Memory B cell (primary cell): Measurements from ENCODE around the gene N4BP2L2.

Experiments
- ATAC-seq: fragments of 150-1000 bp; cut with Tn5 transposase; 2 replicates; pipeline ENCODE4 v1.10.0; 2021; ENCODE audit warnings: low read depth, mild to moderate bottlenecking, moderate library complexity
- DNase-seq, 2 donors: peaks; one replicate each; pipeline ENCODE4 v3.0.0; 2022; ENCODE audit warnings: low spot score in 2 of 2
- H3K27ac Mint-ChIP-seq: one replicate; pipeline ENCODE4 v1.8.0; 2022; ENCODE audit warnings: mild to moderate bottlenecking, moderate library complexity, mixed read lengths
- H3K27me3 Mint-ChIP-seq: one replicate; pipeline ENCODE4 v1.8.0; 2022; ENCODE audit warnings: mixed read lengths
- H3K36me3 Mint-ChIP-seq: one replicate; pipeline ENCODE4 v1.8.0; 2022; ENCODE audit warnings: mild to moderate bottlenecking, mixed read lengths
- H3K4me1 Mint-ChIP-seq: one replicate; pipeline ENCODE4 v1.8.0; 2022; ENCODE audit warnings: mixed read lengths
- H3K4me3 Mint-ChIP-seq: one replicate; pipeline ENCODE4 v1.8.0; 2022; ENCODE audit warnings: mild to moderate bottlenecking, moderate library complexity, mixed read lengths
- H3K9me3 Mint-ChIP-seq: one replicate; pipeline ENCODE4 v1.8.0; 2022; ENCODE audit warnings: mixed read lengths

The N4BP2L2 gene

GRCh38 chr13:32432856-32433255, 105.7 kb downstream of the N4BP2L2 start:
- peaks cover 4% of the 10 kb centered on the region for H3K4me1 Mint-ChIP-seq
- no peaks in the 10 kb centered on the region for H3K27me3 Mint-ChIP-seq
- no peak overlapping the region for H3K27ac Mint-ChIP-seq
- H3K4me3 Mint-ChIP-seq = no peak overlapping the region
- ATAC-seq (no peak), DNase-seq (no peak)
- H3K36me3 Mint-ChIP-seq = no peaks in the 10 kb centered on the region
- no peaks in the 10 kb centered on the region for H3K9me3 Mint-ChIP-seq

DNA sequence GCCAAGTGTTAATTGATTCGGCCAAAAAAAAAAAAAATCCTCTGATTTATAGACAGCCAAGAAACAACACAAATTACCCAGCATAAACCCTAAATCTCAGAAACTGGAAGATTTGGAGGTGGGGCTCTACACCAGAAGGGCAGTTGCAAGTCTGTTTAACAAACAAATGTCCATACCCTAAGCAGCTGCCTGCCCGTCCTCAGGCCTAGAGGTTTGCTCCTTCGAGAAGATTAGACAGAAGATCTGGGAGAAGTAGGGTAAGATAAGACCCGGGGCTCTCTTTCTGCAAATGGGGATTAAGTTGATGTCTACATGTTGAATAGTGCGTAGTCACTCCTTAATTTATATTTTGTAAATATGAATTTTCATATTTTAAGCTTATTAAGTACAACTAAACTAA, 107.2 kb downstream of the N4BP2L2 start:
- no peak overlapping the region for H3K4me3 Mint-ChIP-seq
- no peaks in the 10 kb centered on the region for H3K27me3 Mint-ChIP-seq
- ATAC-seq = no peak
- no peak for DNase-seq
- H3K9me3 Mint-ChIP-seq = no peaks in the 10 kb centered on the region
- H3K27ac Mint-ChIP-seq = no peak overlapping the region
- H3K36me3 Mint-ChIP-seq = no peaks in the 10 kb centered on the region
- H3K4me1 Mint-ChIP-seq = peaks cover 10% of the 10 kb centered on the region

DNA sequence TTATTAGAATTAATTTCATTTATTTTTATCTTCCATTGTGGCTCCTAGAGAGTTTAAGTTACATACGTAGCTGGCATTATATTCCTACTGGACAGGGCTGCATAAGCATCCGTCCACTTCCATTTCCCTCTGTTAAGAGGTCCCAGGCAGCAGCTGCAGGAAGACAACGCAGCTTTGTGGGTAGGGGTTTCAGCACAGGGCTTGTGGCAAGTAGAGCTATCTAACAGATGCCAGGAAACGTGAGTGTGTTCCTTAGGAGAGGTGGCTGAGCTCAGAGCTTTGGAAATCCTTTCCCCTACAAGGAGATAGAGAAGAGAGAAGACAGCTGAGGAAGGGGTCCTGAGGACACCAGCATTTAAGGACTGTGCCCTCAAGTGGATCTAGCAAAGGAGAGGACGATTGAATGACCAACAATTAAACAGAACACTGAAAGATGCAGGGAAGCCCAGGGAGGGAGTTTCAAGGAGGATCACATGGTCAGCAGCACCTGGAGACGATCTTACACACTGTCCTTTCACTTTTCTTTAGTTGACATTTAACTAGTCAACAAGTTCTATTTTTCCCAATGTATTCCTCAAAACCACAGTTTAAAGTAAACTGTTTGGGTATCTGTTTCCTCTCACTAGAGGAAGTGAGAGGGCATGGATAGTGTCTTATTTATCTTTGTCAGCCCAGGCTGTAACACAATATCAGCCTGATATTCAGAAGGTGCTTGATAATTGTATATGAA, 108.4 kb downstream of the N4BP2L2 start:
- DNase-seq (no peak), ATAC-seq (no peak)
- H3K27me3 Mint-ChIP-seq = no peaks in the 10 kb centered on the region
- H3K9me3 Mint-ChIP-seq = no peaks in the 10 kb centered on the region
- peak overlapping the region; percentile 18 for H3K27ac Mint-ChIP-seq
- peaks cover 18% of the 10 kb centered on the region for H3K4me1 Mint-ChIP-seq
- no peak overlapping the region for H3K4me3 Mint-ChIP-seq
- peaks cover 1% of the 10 kb centered on the region for H3K36me3 Mint-ChIP-seq

- H3K4me3 Mint-ChIP-seq = no peak overlapping the region
- ATAC-seq (no peak), DNase-seq (no peak)
- H3K27me3 Mint-ChIP-seq = no peaks in the 10 kb centered on the region
- no peak overlapping the region for H3K27ac Mint-ChIP-seq
- H3K9me3 Mint-ChIP-seq = no peaks in the 10 kb centered on the region
- H3K4me1 Mint-ChIP-seq = peaks cover 20% of the 10 kb centered on the region
- peaks cover 2% of the 10 kb centered on the region for H3K36me3 Mint-ChIP-seq
These were observed 109.1 kb downstream of the N4BP2L2 start for GRCh38 chr13:32429433-32429909.

DNA sequence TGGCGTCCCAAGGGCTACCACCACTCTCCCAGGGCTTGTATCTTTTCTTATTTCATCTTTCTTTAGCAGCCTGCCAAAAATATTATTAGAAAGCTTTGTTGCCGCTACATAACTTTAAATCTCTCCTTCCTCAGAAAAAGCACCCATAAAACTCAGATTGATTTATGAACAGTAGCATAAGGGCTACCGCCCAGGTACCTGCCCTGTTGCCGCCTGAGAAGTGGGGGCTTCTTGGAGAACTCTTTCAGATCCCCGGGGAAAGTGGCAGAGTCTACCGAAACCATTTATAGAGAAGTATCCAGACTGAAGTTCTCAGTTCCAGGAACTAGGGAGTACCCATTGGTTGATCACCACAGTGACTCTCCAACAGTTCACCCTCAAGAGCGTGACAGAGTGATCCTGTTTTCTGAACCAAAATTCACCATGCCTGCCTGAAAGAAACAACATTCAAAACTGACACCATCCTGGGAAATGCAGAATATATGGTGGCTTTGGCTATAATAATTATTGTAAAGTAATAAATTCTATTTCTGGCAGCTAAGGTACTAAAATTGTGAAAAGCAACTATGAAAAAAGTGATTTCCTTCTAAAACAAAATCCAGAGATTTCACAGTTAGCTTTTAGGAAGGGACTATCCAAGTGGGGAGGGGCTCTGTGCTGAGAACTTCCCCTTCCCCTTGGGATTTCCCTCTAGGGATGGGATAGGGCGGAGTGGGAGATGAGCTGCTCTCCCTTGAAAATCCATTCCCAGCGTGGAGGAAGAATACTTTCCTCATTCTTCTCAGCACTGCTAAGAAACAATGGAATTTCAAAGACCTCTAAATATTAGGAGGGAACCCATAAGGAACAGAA, 109.8 kb downstream of the N4BP2L2 start:
- peak; percentile 19 to 27 for DNase-seq
- peak; percentile 17 for ATAC-seq
- Mint-ChIP-seq H3K9me3 (no peaks in the 10 kb centered on the region), H3K27ac (peak overlapping the region; percentile 100), H3K36me3 (peaks cover 3% of the 10 kb centered on the region), H3K27me3 (no peaks in the 10 kb centered on the region), H3K4me3 (peak overlapping the region; percentile 80), H3K4me1 (peaks cover 24% of the 10 kb centered on the region)

GRCh38 chr13:32427852-32428580, 110.6 kb downstream of the N4BP2L2 start, which contains the start of gene N4BP2L1:
Gene N4BP2L1, minus strand, starts transcription at chr13:32428130. Its CDS starts 48 bp downstream, at chr13:32428082.
- peak within 1 kb of the TSS; percentile 100 for H3K27ac Mint-ChIP-seq
- DNase-seq (peak; percentile 76 to 77), ATAC-seq (peak; percentile 63)
- H3K4me3 Mint-ChIP-seq = peak within 1 kb of the TSS; percentile 98
- H3K9me3 Mint-ChIP-seq = no peaks in the 10 kb centered on the region
- H3K27me3 Mint-ChIP-seq = no peaks in the 10 kb centered on the region
- H3K4me1 Mint-ChIP-seq = peaks cover 28% of the 10 kb centered on the region
- H3K36me3 Mint-ChIP-seq = peaks cover 6% of the 10 kb centered on the region

- ATAC-seq (peak; percentile 36), DNase-seq (peak; percentile 60 to 62)
- no peaks in the 10 kb centered on the region for H3K27me3 Mint-ChIP-seq
- peaks cover 9% of the 10 kb centered on the region for H3K36me3 Mint-ChIP-seq
- no peaks in the 10 kb centered on the region for H3K9me3 Mint-ChIP-seq
- peak overlapping the region; percentile 98 for H3K4me3 Mint-ChIP-seq
- peak overlapping the region; percentile 100 for H3K27ac Mint-ChIP-seq
- H3K4me1 Mint-ChIP-seq = peaks cover 33% of the 10 kb centered on the region
These were observed 111.4 kb downstream of the N4BP2L2 start for GRCh38 chr13:32426990-32427851.

- peaks cover 33% of the 10 kb centered on the region for H3K4me1 Mint-ChIP-seq
- peaks cover 15% of the 10 kb centered on the region for H3K36me3 Mint-ChIP-seq
- peak; percentile 42 to 61 for DNase-seq
- peak overlapping the region; percentile 98 for H3K4me3 Mint-ChIP-seq
- no peaks in the 10 kb centered on the region for H3K9me3 Mint-ChIP-seq
- no peaks in the 10 kb centered on the region for H3K27me3 Mint-ChIP-seq
- ATAC-seq = peak; percentile 53
- peak overlapping the region; percentile 100 for H3K27ac Mint-ChIP-seq
These were observed 112.2 kb downstream of the N4BP2L2 start for GRCh38 chr13:32426191-32426989.

DNA sequence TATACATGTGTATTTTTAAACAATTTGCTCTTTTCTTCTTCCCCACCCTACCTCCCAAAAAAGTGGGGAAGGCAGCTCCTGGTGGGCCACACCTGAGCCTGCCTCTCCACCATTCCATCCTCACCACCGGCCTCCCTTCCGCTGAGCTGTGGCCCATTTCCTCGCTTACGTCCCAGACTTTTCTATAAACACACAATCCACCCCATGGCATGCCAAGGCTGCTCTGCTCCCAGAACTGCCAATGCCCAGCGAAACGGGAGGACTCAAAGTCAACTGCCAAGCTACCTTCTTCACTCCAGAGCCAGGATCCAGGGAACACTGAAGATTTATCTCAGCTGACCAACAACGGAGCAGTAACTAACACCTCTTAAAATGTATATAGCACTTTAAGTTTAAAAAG, 113.4 kb downstream of the N4BP2L2 start:
- Mint-ChIP-seq H3K27me3 (no peaks in the 10 kb centered on the region), H3K36me3 (peaks cover 21% of the 10 kb centered on the region), H3K9me3 (no peaks in the 10 kb centered on the region), H3K27ac (peak overlapping the region; percentile 100), H3K4me3 (peak overlapping the region; percentile 32), H3K4me1 (peaks cover 33% of the 10 kb centered on the region)
- ATAC-seq (no peak), DNase-seq (no peak)

- Mint-ChIP-seq H3K36me3 (peaks cover 31% of the 10 kb centered on the region), H3K9me3 (no peaks in the 10 kb centered on the region), H3K4me1 (peaks cover 30% of the 10 kb centered on the region), H3K4me3 (no peak overlapping the region), H3K27ac (no peak overlapping the region), H3K27me3 (no peaks in the 10 kb centered on the region)
- no peak for DNase-seq
- ATAC-seq = no peak
These were observed 115.0 kb downstream of the N4BP2L2 start for GRCh38 chr13:32423592-32423991.

GRCh38 chr13:32419862-32420261, 118.7 kb downstream of the N4BP2L2 start:
- Mint-ChIP-seq H3K4me1 (peaks cover 15% of the 10 kb centered on the region), H3K36me3 (peaks cover 41% of the 10 kb centered on the region), H3K27ac (no peak overlapping the region), H3K27me3 (no peaks in the 10 kb centered on the region), H3K4me3 (no peak overlapping the region), H3K9me3 (no peaks in the 10 kb centered on the region)
- no peak for DNase-seq
- no peak for ATAC-seq

DNA sequence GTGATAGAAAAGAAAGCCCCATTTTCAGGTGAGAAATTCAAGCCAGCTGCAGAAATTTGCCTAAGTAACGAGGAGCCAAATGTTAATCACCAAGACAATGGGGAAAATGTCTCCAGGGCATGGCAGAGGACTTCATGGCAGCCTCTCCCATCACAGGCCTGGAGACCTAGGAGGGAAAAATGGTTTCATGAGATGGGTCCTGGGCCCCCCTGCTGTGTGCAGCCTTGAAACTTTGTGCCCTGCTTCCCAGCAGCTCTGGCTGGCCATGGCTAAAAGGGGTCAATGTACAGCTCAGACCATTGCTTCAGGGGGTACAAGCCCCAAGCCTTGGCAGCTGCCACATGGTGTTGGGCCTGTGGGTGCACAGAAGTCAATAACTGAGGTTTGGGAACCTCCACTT, 120.6 kb downstream of the N4BP2L2 start:
- Mint-ChIP-seq H3K36me3 (peaks cover 37% of the 10 kb centered on the region), H3K4me3 (no peak overlapping the region), H3K27ac (no peak overlapping the region), H3K4me1 (peaks cover 7% of the 10 kb centered on the region), H3K27me3 (no peaks in the 10 kb centered on the region), H3K9me3 (no peaks in the 10 kb centered on the region)
- no peak for DNase-seq
- ATAC-seq = no peak
